HCT116 (cell line): ENCODE measurements around the gene CCDC191.

Experiments used
- CTCF ChIP-seq, 3 experiments: fragments of 200-600 bp in 1 of 3; sonication (generic) in 1 of 3; IDR thresholded peaks in 2 of 3; conservative IDR thresholded peaks in 1 of 3; 2 replicates each; pipeline ENCODE4 v1.5.1; 2012 to 2017; ENCODE audit warnings: low read depth in 2 of 3, low read length in 2 of 3, antibody characterized with exemption in 1 of 3, borderline replicate concordance in 1 of 3, control low read depth in 1 of 3, mild to moderate bottlenecking in 1 of 3, mixed read lengths in 1 of 3, mixed run types in 1 of 3, moderate library complexity in 1 of 3; ENCODE audit not compliant: insufficient read depth in 1 of 3
- JUND ChIP-seq: IDR thresholded peaks from 2 replicates; pipeline ENCODE4 v1.6.1; 2012
- POLR2A ChIP-seq: IDR thresholded peaks from 2 replicates; pipeline ENCODE4 v1.7.0; 2011; ENCODE audit warnings: borderline replicate concordance; ENCODE audit not compliant: insufficient read depth, insufficient read length; ENCODE audit errors: extremely low read depth
- RAD21 ChIP-seq: IDR thresholded peaks from 2 replicates; pipeline ENCODE4 v1.6.1; 2012; ENCODE audit warnings: low read depth, mild to moderate bottlenecking

DNA sequence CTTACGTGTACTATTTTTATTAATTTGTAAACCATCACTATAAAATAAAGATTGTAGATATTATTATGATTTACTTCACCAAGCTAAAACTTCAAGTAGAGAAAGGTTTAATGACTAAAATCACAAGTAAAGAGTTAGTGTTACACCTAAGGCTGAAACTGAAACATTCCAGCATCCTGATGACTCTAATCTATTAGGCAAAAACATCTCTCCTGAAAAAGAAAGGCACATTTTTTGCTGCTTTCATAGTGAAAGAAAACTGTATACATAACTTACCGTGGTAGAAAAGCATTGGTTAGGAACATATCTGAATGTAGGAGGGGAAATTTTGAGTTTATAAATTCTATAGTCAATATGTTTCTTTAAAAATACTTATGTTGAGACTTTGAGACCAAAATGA is 35.4 kb downstream of the CCDC191 start:
- TF ChIP-seq RAD21 (no peak), CTCF (IDR thresholded peaks at IDR 0.05 in 2 of 3, conservative IDR thresholded peaks at IDR 0.05 in 1 of 3; ENCODE audit: borderline replicate concordance in 1 of 3, insufficient read depth in 1 of 3, low read depth in 2 of 3, low read length in 2 of 3) (no peak), POLR2A (no peak), JUND (no peak)
